Astrocyte of the cerebellum (primary cell): ENCODE results near the gene ATRIP.

Experiments
- DNase-seq: peaks from one replicate; pipeline ENCODE4 v3.0.0-alpha.2; 2011; ENCODE audit warnings: low read depth
- H3K4me3 ChIP-seq: 2 replicates; pipeline ENCODE4 v1.5.1; 2011; ENCODE audit warnings: mild to moderate bottlenecking, low read depth, low read length, moderate library complexity
- in situ Hi-C: cut with HindIII; loops from 2 replicates; pipeline ENCODE4 v1.10.0; 2017; ENCODE audit warnings: low sequenced_read_pairs
- TF ChIP-seq, protein P1 (sequence below): IDR thresholded peaks from 2 replicates; pipeline ENCODE4 v1.5.1; 2012; ENCODE audit warnings: low read length, low read depth, moderate library complexity, mild to moderate bottlenecking; ENCODE audit errors: missing control alignments

The ATRIP gene

DNA sequence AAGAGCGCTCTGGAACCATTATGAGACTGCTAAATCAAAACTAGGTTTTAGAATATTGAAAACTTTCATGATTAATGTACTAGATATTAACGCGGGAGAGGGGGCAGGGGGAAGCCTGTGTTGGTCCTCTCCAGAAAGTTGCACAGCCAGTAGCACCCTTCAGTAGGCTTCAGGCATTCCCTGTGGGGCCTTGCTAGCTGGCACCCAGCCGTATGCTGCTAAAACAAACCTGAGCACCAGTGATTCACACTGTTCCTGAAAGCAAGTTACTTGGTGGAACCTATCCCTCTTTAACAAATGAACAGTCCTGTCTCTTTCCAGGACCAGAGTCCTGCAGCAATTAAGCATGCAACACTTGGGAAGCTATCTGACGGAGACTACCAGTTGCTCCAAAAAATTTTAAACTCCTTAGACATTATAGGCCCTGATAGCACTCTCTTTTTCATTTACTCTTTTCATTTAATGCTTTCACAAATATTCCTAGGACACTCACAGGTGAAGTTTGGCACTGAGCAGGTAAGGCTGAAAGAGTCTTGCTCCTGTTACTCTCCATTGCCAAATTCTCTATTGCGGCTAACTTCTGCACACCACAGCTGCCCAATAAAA, 1.2 kb upstream of the ATRIP start:
- TF ChIP-seq, protein P1, sequence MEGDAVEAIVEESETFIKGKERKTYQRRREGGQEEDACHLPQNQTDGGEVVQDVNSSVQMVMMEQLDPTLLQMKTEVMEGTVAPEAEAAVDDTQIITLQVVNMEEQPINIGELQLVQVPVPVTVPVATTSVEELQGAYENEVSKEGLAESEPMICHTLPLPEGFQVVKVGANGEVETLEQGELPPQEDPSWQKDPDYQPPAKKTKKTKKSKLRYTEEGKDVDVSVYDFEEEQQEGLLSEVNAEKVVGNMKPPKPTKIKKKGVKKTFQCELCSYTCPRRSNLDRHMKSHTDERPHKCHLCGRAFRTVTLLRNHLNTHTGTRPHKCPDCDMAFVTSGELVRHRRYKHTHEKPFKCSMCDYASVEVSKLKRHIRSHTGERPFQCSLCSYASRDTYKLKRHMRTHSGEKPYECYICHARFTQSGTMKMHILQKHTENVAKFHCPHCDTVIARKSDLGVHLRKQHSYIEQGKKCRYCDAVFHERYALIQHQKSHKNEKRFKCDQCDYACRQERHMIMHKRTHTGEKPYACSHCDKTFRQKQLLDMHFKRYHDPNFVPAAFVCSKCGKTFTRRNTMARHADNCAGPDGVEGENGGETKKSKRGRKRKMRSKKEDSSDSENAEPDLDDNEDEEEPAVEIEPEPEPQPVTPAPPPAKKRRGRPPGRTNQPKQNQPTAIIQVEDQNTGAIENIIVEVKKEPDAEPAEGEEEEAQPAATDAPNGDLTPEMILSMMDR = no peak
- in situ Hi-C loops = loop anchor here (25.0 kb wide), 1 partner anchor 183 kb away; no protein-coding TSS in a partner anchor
- no peak for DNase-seq
- H3K4me3 ChIP-seq = no peak overlapping the region

DNA sequence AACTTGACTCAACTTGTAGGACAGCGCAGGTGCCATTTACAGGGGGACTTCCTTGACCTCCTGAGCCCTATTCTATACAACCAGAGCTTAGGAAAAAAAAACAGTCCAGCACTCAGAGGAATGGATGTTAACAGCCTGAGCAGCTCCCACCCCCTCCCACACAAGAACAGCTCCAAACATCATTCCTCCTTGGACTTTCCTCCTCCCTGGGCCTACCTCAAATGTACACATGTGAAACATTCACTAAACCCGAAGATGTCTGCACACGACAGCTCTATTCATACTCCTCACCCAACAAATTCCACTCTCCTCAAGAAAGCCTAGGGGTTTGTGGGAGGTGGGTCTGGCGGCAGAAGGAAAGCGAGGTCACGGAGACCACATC, 503 bp upstream of the ATRIP start:
- H3K4me3 ChIP-seq = peak overlapping the region; percentile 84
- TF ChIP-seq, protein P1 = no peak
- in situ Hi-C loops = loop anchor here (25.0 kb wide), 1 partner anchor 184 kb away; no protein-coding TSS in a partner anchor
- DNase-seq = no peak

DNA sequence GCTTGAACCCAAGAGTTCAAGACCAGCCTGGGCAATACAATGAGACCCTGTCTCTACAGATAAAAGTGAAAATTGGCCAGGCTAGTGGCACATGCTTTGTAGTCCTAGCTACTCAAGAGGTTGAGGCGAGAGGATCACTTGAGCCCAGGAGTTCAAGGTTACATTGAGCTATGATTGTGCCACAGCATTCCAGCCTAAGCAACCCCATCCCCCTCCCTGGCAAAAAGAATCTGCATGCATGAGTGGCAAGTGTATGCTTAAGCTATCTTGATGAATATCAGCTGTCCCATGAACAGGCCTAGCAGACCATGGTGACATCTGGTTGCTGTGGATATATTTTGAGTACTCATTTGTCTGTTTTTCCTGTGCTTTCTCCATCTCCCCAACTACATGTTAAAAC, 4.7 kb downstream of the ATRIP start:
- no peak overlapping the region for H3K4me3 ChIP-seq
- DNase-seq = no peak
- TF ChIP-seq, protein P1 = no peak
- in situ Hi-C loops = no loop called here

DNA sequence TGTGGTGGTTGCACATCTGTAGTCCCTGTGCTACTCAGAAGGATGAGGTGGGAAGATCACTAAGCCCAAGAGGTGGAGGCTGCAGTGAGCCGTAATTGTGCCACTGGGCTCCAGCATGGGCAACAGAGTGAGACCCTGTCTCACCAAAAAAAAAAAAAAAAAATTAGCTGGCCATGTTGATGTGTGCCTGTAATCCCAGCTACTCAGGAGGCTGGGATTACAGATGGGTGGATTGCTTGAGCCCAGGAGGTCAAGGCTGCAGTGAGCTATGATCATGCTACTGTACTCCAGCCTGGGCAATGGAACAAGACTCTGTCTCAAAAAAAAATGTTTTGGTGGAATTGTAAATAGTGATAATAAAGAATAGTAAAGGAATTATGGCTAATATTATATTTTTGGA, 9.9 kb downstream of the ATRIP start:
- TF ChIP-seq, protein P1 = no peak
- H3K4me3 ChIP-seq = no peak overlapping the region
- in situ Hi-C loops = no loop called here

DNA sequence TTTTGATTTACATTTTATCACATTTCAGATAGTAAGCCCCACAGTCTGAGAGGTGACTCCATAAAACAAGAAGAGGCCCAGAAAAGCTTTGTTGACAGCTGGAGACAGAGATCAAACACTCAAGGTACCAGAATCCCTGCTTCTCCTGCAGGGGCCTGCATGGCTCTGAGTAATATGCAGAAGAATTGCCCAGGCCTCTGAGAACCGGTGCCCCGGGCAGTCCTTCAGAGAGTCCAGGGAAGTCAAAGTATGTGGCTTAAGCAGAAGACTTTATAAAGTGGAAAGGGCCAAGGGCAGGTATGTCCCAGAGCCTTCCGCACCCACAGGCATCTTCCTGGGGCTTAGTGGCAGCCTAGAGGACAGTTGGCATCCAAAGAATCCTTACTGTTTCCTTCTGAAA, 12.8 kb downstream of the ATRIP start:
- DNase-seq = no peak
- TF ChIP-seq, protein P1 = no peak
- in situ Hi-C loops = no loop called here

More for the DNA sequence above, 9.9 kb downstream of the ATRIP start:
- no peak for DNase-seq

DNA sequence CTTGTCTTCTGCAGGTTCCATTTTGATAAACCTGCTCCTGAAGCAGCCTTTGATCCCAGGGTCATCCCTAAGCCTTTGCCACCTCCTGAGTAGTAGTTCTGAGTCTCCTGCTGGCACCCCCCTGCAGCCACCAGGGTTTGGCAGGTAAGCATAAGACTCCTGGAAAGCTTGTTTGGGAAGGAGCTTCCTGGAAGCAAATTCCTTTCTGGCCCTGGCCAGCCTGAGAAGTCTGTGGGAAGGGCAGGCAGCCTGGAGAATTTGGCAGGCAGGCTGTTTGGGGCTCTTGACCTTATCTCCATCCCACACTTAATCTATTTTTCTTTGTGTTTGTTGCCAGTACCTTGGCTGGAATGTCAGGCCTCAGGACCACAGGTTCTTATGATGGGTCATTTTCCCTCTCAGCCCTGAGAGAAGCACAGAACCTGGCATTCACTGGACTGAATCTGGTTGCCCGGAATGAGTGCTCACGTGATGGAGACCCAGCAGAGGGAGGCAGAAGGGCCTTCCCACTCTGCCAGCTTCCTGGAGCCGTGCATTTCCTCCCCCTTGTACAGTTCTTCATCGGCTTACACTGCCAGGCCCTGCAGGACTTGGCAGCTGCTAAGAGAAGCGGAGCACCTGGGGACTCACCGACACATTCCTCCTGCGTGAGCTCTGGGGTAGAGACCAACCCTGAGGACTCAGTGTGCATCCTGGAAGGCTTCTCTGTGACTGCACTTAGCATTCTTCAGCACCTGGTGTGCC, 13.4 kb downstream of the ATRIP start:
- TF ChIP-seq, protein P1 = no peak
- in situ Hi-C loops = no loop called here
- no peak overlapping the region for H3K4me3 ChIP-seq
- no peak for DNase-seq

More for the DNA sequence above, 12.8 kb downstream of the ATRIP start:
- H3K4me3 ChIP-seq = no peak overlapping the region
